ENCODE measurements around the gene KLHL9.
A peak's percentile ranks its signal among the peaks of the same experiment; 100 is the strongest.

The KLHL9 gene

GRCh38 chr9:21305213-21305612 is 30.0 kb downstream of the KLHL9 start, which contains the start of gene IFNA5:
Gene IFNA5 (minus strand): TSS chr9:21305313. CDS start chr9:21305256, 57 bp downstream.
- DNase-seq (ENCODE audit: low read depth in 1 of 2, low spot score in 1 of 2): no peak
- in situ Hi-C loops (cut with HindIII; ENCODE audit: low pct_unique_long_range_greater_than_20kb, low sequenced_read_pairs): no loop called here
- TF ChIP-seq JUND (IDR thresholded peaks at IDR 0.05; ENCODE audit: low read depth): no peak

- in situ Hi-C loops (cut with HindIII; ENCODE audit: low pct_unique_long_range_greater_than_20kb, low sequenced_read_pairs): no loop called here
- no peak for TF ChIP-seq JUND (IDR thresholded peaks at IDR 0.05; ENCODE audit: low read depth)
- no peak for DNase-seq (ENCODE audit: low read depth in 1 of 2, low spot score in 1 of 2)
These were observed 39.2 kb downstream of the KLHL9 start for GRCh38 chr9:21295992-21296391.

GRCh38 chr9:21294904-21295538 is 40.2 kb downstream of the KLHL9 start:
- no peak for DNase-seq (ENCODE audit: low read depth in 1 of 2, low spot score in 1 of 2)
- no peak for TF ChIP-seq JUND (IDR thresholded peaks at IDR 0.05; ENCODE audit: low read depth)
- in situ Hi-C loops (cut with HindIII; ENCODE audit: low pct_unique_long_range_greater_than_20kb, low sequenced_read_pairs): no loop called here

DNA sequence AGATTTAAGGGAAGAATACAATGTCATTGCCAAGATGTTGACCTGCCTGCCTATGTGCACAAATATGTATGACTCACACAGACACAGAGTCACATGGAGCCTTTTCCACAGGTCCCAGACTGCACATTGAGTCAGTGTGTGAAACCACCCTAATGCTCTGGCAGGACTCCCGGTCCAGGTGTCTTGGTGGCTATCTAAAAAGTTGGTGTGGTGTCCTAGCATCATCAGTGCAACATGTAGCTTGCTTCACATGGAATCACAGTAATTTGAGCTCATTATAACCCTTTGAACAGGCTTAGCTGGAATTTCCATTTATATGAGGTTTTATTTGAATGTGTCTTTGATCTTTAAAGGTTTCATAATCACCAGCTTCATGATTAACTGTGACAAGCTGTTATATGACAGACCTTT is 40.8 kb downstream of the KLHL9 start:
- TF ChIP-seq JUND (IDR thresholded peaks at IDR 0.05; ENCODE audit: low read depth): no peak
- in situ Hi-C loops (cut with HindIII; ENCODE audit: low pct_unique_long_range_greater_than_20kb, low sequenced_read_pairs): no loop called here
- DNase-seq (ENCODE audit: low read depth in 1 of 2, low spot score in 1 of 2): peak in 1 of 2 experiments; percentile 33

- TF ChIP-seq JUND (IDR thresholded peaks at IDR 0.05; ENCODE audit: low read depth): no peak
- in situ Hi-C loops (cut with HindIII; ENCODE audit: low pct_unique_long_range_greater_than_20kb, low sequenced_read_pairs): no loop called here
- DNase-seq (ENCODE audit: low read depth in 1 of 2, low spot score in 1 of 2): no peak
These were observed 45.4 kb downstream of the KLHL9 start for GRCh38 chr9:21289848-21290247.

DNA sequence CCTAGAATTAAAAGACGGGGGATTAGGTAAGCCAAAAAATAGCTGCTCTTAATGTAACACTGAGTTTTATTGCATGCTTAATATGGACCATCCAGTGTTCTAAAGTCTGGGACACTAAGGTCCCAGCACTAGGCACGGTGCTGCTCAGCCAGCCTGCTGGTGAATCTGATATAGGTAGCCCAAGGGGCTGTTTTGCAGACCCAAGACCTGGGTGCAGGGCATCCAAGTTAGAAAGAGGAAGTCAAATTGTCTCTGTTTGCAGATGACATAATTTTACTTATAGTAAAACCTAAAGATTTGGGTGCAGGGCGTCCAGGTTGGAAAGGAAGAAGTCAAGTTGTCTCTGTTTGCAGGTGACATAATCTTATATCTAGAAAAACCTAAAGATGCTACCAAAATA is 47.9 kb downstream of the KLHL9 start:
- no peak for TF ChIP-seq JUND (IDR thresholded peaks at IDR 0.05; ENCODE audit: low read depth)
- DNase-seq (ENCODE audit: low read depth in 1 of 2, low spot score in 1 of 2): no peak
- in situ Hi-C loops (cut with HindIII; ENCODE audit: low pct_unique_long_range_greater_than_20kb, low sequenced_read_pairs): no loop called here

DNA sequence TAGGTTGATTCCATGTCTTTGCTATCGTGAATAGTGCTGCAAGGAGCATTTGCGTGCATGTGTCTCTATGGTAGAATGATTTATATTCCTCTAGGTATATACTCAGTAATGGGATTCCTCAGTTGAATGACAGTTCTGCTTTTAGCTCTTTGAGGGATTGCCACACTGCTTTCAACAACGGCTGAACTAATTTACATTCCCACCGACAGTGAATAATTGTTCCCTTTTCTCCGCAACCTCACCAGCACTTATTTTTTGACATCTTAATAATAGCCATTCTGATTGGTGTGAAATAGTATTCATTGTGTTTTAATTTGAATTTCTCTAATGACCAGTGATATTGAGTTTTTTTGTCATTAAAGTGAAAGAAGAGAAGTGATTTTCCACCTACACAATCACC is 48.5 kb downstream of the KLHL9 start:
- TF ChIP-seq JUND (IDR thresholded peaks at IDR 0.05; ENCODE audit: low read depth): no peak
- in situ Hi-C loops (cut with HindIII; ENCODE audit: low pct_unique_long_range_greater_than_20kb, low sequenced_read_pairs): no loop called here
- DNase-seq (ENCODE audit: low read depth in 1 of 2, low spot score in 1 of 2): no peak

- no peak for TF ChIP-seq JUND (IDR thresholded peaks at IDR 0.05; ENCODE audit: low read depth)
- in situ Hi-C loops (cut with HindIII; ENCODE audit: low pct_unique_long_range_greater_than_20kb, low sequenced_read_pairs): no loop called here
- DNase-seq (ENCODE audit: low read depth in 1 of 2, low spot score in 1 of 2): no peak
These were observed 49.1 kb downstream of the KLHL9 start for GRCh38 chr9:21286099-21286498.

DNA sequence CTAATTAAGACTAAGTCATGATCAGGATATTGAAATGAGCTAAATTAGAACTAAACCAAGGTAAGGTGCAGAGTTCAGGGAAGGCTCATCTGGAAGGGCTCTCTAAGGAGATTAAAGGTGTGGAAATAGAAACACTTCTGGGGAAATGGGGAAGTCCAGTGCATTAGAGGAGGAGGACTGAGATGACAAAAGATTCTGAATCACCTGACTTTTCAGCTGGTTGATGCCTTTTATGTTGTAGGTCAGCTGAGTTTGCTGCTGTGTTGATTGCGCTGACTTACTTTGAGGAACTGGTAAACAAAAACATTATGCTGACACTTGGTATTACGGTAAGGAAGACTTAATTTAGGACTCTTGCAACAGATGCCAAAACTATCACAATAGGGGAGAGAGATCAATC is 53.9 kb downstream of the KLHL9 start:
- in situ Hi-C loops (cut with HindIII; ENCODE audit: low pct_unique_long_range_greater_than_20kb, low sequenced_read_pairs): no loop called here
- TF ChIP-seq JUND (IDR thresholded peaks at IDR 0.05; ENCODE audit: low read depth): no peak
- no peak for DNase-seq (ENCODE audit: low read depth in 1 of 2, low spot score in 1 of 2)

Data from T47D (cell line).